Stomach (tissue), 9 donors: ENCODE data around the gene CCL17. TPM values are rescaled to one million over a fixed set of nuclear protein-coding genes. Genes with fewer than 3 reads are reported as not detected.

Source experiments
- DNase-seq, 2 donors: peaks; one replicate each; pipeline versions ENCODE4 v3.0.0 to v3.0.0-alpha.2; 2013 to 2019
- H3K27ac ChIP-seq, 5 donors: fragments of 200-600 bp in 4 of 5; sonication (generic) in 4 of 5; one replicate each; pipeline ENCODE4 v1.5.1; 2013 to 2019; ENCODE audit warnings: mild to moderate bottlenecking in 1 of 5, moderate library complexity in 1 of 5
- H3K27me3 ChIP-seq, 3 donors: fragments of 200-600 bp; sonication (generic); one replicate each; pipeline ENCODE4 v1.5.1; 2017 to 2019; ENCODE audit warnings: mixed run types in 1 of 3
- H3K36me3 ChIP-seq, 4 donors: fragments of 200-600 bp; sonication (generic); 1 replicate in 3 of 4; 2 replicates in 1 of 4; pipeline ENCODE4 v1.5.1; 2016 to 2019
- H3K4me1 ChIP-seq, 4 donors: fragments of 200-600 bp; sonication (generic); one replicate each; pipeline ENCODE4 v1.5.1; 2016 to 2019
- H3K4me3 ChIP-seq, 4 donors: fragments of 200-600 bp; sonication (generic) in 3 of 4; one replicate each; pipeline ENCODE4 v1.5.1; 2016 to 2019; ENCODE audit warnings: mild to moderate bottlenecking in 1 of 4
- H3K9me3 ChIP-seq, 4 donors: fragments of 200-600 bp; sonication (generic); one replicate each; pipeline ENCODE4 v1.5.1; 2016 to 2019
- CTCF ChIP-seq, 7 experiments: fragments of 450-650 bp in 4 of 7; fragments of 200-600 bp in 3 of 7; sonication (generic) in 3 of 7; IDR thresholded peaks; one replicate each; pipeline ENCODE4 v1.5.1; 2016 to 2019; ENCODE audit warnings: antibody characterized with exemption in 7 of 7, control low read depth in 2 of 7, mild to moderate bottlenecking in 1 of 7
- EP300 ChIP-seq: sonication (generic); formaldehyde crosslinking; IDR thresholded peaks from one replicate; pipeline ENCODE4 v1.6.1; 2017; ENCODE audit warnings: antibody characterized with exemption
- POLR2A ChIP-seq, 4 donors: fragments of 450-650 bp; IDR thresholded peaks; one replicate each; pipeline ENCODE4 v1.6.1; 2016; ENCODE audit warnings: antibody characterized with exemption in 4 of 4, control low read depth in 2 of 4, mild to moderate bottlenecking in 1 of 4, moderate library complexity in 1 of 4
- POLR2AphosphoS5 ChIP-seq, 3 donors: sonication (generic); formaldehyde crosslinking; IDR thresholded peaks; one replicate each; pipeline ENCODE4 v1.6.1; 2016; ENCODE audit warnings: antibody characterized with exemption in 3 of 3
- WGBS, 5 donors: extraction: QIAGEN DNeasy Blood & Tissue Kit in 3 of 5; methylation state at CpG; one replicate each; pipeline versions ENCODE4 v1.1.5 to v1.1.7; 2013 to 2018; 5-methylcytosine and 5-hydroxymethylcytosine counted together
- intact Hi-C: fragments of 100-400 bp; cut with DNase I; formaldehyde crosslinking; loops from one replicate; pipeline ENCODE4 v1.15.1; 2023; ENCODE audit warnings: low total_unique reads
- polyA plus RNA-seq, 3 donors: library from polyadenylated mRNA; stranded (reverse); fragments of 200-250 nt; gene quantifications; one replicate each; pipeline ENCODE4 v1.2.3, GENCODE V29; 2013
- total RNA-seq, 5 donors: library from RNA; depleted of rRNA; stranded (reverse); fragments of >200 nt; gene quantifications; one replicate each; pipeline versions ENCODE4 v1.1.0 to v1.2.3, GENCODE V29; 2014 to 2016
- donor health status: healthy with polysubstance abuse.
- donor health status: Bipolar disorder and iron deficiency.
- donor health status: healthy.

The CCL17 gene
- total and polyA plus RNA-seq, 8 donors, result 3.9 TPM; not detected in 7

GRCh38 chr16:57409870-57410587 is 5.5 kb downstream of the CCL17 start:
- WGBS, 5 donors, result 53 to 75% (median 63%) methylated on average over 6 to 14 of the region's 14 CpGs
- TF ChIP-seq POLR2A (IDR thresholded peaks at IDR 0.05) (no peak), EP300 (no peak), CTCF (IDR thresholded peaks at IDR 0.05) (no peak), POLR2AphosphoS5 (IDR thresholded peaks at IDR 0.05) (no peak)
- Histone ChIP-seq H3K4me1 (peaks cover 0 to 9% (median 0%) of the 10 kb centered on the region in 4 donors), H3K4me3 (no peak overlapping the region), H3K36me3 (no peaks in the 10 kb centered on the region), H3K27me3 (no peaks in the 10 kb centered on the region), H3K27ac (peak overlapping the region in 3 of 5 donors; percentile 27 to 51 (median 46)), H3K9me3 (no peaks in the 10 kb centered on the region)
- DNase-seq, result no peak
- intact Hi-C loops, result no loop called here

GRCh38 chr16:57411362-57411976 is 6.9 kb downstream of the CCL17 start:
- H3K27ac ChIP-seq, result no peak overlapping the region
- 58 to 70% (median 66%) methylated on average over 8 to 12 of the region's 12 CpGs for WGBS, 5 donors
- H3K36me3 ChIP-seq, result no peaks in the 10 kb centered on the region
- no peak for TF ChIP-seq POLR2AphosphoS5 (IDR thresholded peaks at IDR 0.05)
- TF ChIP-seq POLR2A (IDR thresholded peaks at IDR 0.05), result no peak
- no peak for TF ChIP-seq EP300
- no peak for TF ChIP-seq CTCF (IDR thresholded peaks at IDR 0.05)
- no peak overlapping the region for H3K4me3 ChIP-seq
- peaks cover 0 to 4% (median 0%) of the 10 kb centered on the region in 3 donors for H3K27me3 ChIP-seq
- intact Hi-C loops, result no loop called here
- no peaks in the 10 kb centered on the region for H3K9me3 ChIP-seq
- DNase-seq, result no peak
- H3K4me1 ChIP-seq, result peaks cover 0 to 14% (median 3%) of the 10 kb centered on the region in 4 donors

GRCh38 chr16:57412584-57412983 is 8.0 kb downstream of the CCL17 start:
- WGBS, 5 donors, result 85 to 94% (median 90%) methylated on average over 9 of the region's 9 CpGs
- Histone ChIP-seq H3K9me3 (no peaks in the 10 kb centered on the region), H3K4me3 (no peak overlapping the region), H3K27ac (no peak overlapping the region), H3K4me1 (peaks cover 7 to 25% (median 14%) of the 10 kb centered on the region in 4 donors), H3K36me3 (no peaks in the 10 kb centered on the region), H3K27me3 (peaks cover 0 to 4% (median 0%) of the 10 kb centered on the region in 3 donors)
- intact Hi-C loops, result no loop called here
- no peak for DNase-seq
- TF ChIP-seq POLR2AphosphoS5 (IDR thresholded peaks at IDR 0.05) (no peak), POLR2A (IDR thresholded peaks at IDR 0.05) (no peak), CTCF (IDR thresholded peaks at IDR 0.05) (no peak), EP300 (no peak)

GRCh38 chr16:57413301-57413730 is 8.7 kb downstream of the CCL17 start:
- no peak for TF ChIP-seq CTCF (IDR thresholded peaks at IDR 0.05)
- TF ChIP-seq EP300, result no peak
- no peak for TF ChIP-seq POLR2AphosphoS5 (IDR thresholded peaks at IDR 0.05)
- no peak for TF ChIP-seq POLR2A (IDR thresholded peaks at IDR 0.05)
- no peak for DNase-seq
- Histone ChIP-seq H3K36me3 (no peaks in the 10 kb centered on the region), H3K27ac (no peak overlapping the region), H3K9me3 (no peaks in the 10 kb centered on the region), H3K4me3 (no peak overlapping the region), H3K4me1 (peaks cover 7 to 32% (median 19%) of the 10 kb centered on the region in 4 donors), H3K27me3 (peaks cover 0 to 4% (median 0%) of the 10 kb centered on the region in 3 donors)
- intact Hi-C loops, result no loop called here
- WGBS, 5 donors, result 85 to 100% (median 91%) methylated on average over 2 to 5 of the region's 5 CpGs
